T1000 (cell line): Measurements from ENCODE around the gene INO80D.
"Not testable (repeated sequence)": the region's sequence is repeated elsewhere in the genome, so short reads cannot be mapped to it uniquely, and the experiment has no call there.

Experiments used
- DNase-seq: peaks from one replicate; lab custom pipeline; 2025; ENCODE audit warnings: mixed read lengths; lab: John Stamatoyannopoulos, UW

INO80D gene, protein sequence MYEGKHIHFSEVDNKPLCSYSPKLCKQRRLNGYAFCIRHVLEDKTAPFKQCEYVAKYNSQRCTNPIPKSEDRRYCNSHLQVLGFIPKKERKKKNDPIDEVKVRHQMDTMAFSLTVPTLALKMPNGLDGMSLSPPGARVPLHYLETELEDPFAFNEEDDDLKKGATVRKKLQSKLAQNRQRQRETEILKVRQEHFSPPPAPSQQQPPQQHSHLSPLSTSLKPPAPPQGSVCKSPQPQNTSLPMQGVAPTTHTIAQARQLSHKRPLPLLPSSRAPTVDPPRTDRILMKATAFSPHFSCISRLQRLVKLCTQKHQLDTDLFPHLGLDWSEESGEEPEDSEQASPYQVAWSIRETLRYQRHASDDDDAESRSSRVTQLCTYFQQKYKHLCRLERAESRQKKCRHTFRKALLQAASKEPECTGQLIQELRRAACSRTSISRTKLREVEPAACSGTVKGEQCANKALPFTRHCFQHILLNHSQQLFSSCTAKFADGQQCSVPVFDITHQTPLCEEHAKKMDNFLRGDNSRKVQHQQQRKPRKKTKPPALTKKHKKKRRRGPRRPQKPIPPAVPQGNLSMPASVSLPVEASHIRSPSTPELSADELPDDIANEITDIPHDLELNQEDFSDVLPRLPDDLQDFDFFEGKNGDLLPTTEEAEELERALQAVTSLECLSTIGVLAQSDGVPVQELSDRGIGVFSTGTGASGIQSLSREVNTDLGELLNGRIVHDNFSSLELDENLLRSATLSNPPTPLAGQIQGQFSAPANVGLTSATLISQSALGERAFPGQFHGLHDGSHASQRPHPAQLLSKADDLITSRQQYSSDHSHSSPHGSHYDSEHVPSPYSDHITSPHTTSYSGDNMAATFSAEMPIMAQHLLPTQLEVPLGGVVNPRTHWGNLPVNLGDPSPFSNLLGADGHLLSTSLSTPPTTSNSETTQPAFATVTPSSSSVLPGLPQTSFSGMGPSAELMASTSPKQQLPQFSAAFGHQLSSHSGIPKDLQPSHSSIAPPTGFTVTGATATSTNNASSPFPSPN

DNA sequence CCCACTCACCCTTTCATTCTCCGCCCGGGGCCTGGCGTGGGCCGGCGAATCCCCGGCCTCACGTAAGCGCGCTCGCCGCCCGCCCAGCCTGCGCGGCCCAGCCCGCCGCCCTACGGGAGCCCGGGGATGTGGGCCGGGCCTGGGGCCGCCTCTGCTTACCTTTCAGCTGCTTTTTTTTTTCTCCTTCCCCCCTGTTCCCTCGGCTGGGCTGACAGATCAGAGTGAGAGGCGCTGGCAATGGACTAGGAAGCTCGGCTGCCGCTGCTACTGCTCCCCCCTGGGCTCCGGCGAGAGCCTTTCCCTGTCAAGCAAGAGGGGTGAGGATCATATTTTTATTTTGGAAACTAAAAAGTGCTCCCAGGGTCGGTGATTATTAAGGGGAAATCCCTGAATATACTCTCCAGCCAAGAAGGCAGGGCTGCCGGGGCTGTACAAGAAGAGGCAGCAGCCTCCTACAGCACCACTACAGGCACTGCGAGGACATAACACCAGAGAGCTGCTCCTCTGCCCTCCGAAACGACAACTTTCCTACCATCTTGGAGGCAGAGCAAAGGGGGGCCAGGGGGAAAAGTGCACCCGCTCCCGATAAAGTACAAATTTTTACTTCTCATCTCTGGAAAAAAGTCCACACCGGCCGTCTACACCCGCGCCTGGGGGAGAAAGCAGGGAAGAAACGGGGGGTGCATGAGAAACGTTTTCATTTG, at the start of gene INO80D:
Gene INO80D (minus strand): TSS at position 433 of the 704 bp plus-strand sequence. CDS start 23,158 bp downstream, outside the sequence.
- DNase-seq, result peak; percentile 66

DNA sequence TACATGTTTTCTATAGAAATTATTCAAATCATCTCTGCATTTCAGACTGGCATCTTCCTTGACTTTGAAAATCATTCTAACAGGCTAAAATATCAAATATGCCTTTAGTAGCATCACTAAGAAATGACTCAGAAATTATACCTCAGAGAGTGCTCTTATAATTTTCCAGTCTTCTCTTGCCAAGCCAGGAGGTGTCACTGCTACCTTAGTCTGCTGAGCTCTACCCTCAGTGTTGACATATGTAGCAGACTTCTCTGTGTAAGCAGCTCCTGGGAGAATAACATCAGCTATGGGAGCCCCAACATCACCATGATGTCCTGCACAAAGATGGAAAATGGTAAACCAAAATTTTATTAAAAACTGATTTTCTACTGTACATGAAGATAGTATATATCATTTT, 41.7 kb upstream of the INO80D start:
- DNase-seq, result no peak

DNA sequence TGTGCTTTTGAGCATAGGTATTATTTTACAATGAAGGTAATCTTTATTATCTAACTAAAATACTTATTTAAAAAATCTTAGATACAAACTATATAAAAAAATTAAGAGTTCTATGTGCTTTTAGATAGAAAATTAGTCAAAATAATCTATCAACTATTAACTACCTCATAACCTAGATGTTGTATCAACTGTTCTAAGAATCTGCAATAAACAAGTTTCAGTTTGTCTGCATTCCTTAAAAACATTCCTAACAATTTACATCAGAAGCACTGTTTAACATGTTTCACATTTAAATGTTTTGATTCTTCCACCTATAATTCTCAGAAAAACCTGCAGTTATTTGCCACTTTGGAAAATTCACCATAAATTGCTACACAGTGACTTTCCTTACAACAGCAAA, 39.9 kb upstream of the INO80D start:
- DNase-seq, result no peak

DNA sequence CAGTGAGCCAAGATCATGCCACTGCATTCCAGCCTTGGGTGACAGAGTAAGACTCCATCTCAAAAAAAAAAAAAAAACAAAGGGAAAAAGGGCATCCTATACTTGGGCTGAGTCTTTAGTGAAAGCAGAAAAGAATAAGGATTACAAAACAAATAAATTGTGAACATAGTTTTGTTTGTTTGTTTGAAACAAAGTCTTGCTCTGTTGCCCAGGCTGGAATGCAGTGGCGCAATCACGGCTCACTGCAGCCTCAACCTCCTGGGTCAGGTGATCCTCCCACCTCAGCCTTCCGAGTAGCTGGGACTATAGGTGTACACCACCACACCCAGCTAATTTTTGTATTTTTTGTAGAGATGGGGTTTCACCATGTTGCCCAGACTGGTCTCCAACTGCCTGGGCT, 36.6 kb upstream of the INO80D start:
- not testable (repeated sequence) for DNase-seq

DNA sequence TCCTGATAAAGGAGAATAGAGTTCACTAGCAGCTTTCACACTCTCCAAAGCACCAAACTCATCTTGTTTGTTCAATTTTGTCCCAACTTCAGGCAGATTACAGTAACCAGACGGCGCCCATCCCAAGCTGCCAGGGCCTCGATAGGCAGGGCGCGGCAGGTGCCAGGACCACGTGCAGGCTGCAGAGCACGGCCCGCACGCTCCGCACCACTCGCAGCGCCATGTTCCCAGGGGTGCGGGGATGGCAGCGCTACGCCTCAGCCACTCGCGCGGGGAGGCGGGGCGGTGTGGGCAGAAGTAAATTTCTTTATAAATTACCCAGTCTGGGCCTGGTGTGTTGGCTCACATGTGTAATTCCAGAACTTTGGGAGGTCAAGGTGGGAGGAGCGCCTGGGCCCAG, 30.3 kb upstream of the INO80D start:
- DNase-seq, result no peak

DNA sequence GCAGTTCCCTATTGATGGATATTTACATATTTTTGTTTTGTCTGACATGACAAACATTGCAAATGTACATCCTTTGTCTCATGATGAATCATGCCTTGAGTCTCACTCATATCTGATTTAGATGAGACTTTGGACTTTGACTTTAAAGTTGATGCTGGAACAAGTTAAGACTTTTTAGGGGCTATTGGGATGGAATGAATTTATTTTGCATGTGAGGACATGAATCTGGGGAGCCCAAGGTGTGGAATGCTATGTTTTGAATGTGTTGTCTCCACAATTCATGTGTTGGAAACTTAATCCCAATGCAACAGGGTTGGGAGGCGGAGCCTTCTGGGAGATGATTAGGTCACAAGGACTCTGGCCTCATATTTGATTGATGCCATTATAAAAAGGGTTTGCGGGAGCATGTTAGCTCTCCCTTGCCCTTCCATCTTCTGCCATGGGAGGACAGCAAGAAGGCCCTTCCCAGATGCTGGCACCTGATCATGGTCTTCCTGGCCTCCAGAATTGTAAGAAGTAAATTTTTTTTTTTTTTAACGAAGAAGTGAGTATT, 29.1 kb upstream of the INO80D start:
- DNase-seq, result no peak

DNA sequence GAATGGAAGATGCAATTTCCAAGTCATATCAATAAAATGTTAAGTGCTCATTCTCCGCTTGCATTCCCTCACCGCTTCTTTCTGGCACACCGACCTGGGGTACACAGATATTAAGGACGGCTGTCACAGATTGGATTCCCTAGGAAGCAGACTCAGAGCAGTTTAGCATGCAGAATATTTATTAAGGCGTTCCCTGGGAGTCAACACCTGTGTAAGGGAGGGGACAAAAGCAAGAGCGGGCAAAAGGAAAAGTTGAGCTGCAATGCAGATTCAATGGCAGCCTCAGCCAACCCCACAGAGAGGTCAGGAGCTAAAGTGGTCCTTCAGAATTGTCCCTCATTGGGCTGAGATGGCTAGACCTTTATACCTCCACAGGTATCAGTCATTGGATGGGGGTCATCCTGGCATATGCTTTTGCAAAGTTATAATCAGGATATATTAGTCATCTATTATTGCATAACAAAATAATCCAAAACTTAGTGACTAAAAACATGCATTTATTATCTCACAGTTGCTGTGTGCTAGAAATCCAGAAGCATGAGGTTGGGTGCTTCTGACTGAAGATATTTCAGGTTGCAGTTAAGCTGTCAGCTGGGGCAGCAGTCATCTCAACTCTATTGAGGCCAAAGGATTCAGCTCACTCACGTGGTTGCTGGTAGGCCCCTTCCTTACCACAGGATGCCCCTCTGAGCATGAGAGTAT, 27.0 kb upstream of the INO80D start:
- DNase-seq, result no peak

DNA sequence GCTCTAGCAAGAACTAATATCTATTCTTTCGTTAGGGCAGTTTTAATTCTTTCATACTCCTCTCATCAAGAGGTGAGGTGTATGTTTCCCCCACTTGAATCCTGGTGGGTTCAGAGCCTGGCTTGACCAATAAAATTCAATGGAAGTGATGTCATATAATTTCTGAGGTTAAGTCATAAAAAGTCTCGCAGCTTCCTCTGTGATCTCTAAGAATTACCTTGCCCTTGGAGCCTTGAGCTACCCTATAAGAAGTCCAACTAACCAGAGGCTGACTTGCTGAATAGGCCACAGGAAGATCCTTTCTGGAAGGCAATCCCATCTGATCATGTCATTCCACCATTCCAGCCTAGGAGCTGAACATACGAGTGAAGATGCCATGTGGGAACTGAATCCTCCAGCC, 26.1 kb upstream of the INO80D start:
- DNase-seq, result no peak

DNA sequence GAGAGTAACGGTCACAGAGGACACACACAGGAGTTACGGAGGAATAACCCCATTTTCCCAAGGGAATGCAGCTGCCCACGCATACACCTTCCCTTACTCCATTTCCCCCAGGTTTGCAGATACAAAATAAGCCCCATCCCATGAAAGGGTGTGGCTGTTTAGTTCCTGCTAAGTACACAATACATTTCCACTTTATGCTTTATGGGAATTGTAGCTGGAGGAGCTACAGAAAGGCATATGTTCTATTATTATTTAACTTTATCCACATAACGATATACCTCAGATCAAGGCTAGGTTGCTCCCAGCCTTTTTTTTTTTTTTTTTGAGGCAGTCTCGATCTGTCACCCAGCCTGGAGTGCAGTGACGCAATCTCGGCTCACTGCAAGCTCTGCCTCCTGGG, 22.7 kb upstream of the INO80D start:
- no peak for DNase-seq

DNA sequence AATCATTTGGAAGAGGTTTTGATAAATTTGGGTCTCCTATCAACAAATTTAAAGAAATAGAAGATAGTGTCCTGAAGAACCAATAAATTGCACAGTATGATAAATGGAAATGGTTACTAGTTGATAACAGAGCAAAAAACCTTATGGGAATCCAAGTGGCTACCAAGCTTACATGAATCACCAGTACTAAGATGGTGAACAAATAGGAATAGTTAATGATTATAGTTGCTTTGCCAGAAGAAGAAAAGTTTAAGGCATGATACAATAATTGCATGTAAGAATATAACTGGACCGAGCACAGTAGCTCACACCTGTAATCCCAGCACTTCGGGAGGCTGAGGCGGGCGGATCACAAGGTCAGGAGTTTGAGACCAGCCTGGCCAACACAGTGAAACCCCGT, 19.6 kb upstream of the INO80D start:
- no peak for DNase-seq

DNA sequence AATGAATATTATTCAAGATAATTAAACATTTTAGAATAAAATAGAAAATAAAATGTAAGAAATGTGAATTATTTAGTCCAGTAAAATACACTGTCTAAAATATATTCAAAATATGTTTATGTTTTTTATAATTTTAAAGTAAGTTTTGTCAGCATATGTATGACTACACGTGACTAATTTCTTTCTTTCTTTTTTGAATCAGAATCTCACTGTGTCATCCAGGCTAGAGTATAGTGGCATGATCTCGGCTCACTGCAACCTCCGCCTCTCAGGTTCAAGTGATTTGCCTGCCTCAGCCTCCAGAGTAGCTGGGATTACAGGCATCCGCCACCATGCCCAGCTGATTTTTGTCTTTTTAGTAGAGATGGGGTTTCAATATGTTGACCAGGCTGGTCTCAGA, 19.1 kb upstream of the INO80D start:
- no peak for DNase-seq

DNA sequence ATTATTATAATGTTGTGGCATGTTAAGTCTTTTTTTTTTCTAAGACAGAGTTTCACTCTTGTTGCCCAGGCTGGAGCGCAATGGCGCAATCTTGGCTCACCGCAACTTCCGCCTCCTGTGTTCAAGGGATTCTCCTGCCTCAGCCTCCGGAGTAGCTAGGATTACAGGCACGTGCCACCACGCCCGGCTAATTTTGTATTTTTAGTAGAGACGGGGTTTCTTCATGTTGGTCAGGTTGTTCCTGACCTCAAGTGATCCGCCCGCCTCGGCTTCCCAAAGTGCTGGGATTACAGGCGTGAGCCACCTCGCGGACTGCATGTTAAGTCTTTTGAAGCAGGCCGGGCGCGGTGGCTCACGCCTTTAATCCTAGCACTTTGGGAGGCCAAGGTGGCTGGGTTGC, 12.9 kb upstream of the INO80D start:
- DNase-seq, result not testable (repeated sequence)

DNA sequence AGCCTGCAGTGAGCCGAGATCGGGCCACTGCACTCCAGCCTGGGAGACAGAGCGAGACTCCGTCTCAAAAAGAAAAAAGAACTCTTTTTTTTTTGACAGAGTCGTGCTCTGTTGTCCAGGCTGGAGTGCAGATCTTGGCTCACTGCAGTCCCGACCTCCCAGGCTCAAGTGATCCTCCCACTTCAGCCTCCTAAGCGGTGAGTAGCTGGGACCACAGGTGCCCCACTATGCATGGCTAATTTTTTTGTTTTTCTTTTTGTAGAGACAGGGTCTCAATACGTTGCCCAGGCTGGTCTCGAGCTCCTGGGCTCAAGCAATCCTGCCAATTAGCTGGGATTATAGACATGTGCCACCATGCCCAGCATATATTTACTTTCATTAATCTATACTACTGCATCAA, 12.5 kb upstream of the INO80D start:
- DNase-seq, result no peak

DNA sequence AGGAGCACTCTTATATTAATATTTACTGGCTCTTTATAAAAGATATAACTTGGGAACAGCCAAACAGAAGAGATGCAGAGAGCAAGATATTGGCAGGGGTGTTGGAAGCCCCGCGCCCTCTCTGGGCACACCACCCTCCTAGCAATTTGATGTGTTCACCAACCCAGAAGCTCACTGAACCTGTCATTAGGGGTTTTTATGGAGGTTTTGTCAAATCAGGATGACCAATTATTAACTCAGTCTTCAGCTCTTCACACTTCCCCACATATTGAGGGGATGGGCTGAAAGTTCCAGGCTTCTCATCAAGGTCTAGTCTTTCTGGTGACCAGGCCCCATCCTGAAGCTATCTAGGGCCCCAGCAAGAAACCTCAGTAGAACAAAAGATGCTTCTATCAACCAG, 10.9 kb upstream of the INO80D start:
- DNase-seq, result no peak

DNA sequence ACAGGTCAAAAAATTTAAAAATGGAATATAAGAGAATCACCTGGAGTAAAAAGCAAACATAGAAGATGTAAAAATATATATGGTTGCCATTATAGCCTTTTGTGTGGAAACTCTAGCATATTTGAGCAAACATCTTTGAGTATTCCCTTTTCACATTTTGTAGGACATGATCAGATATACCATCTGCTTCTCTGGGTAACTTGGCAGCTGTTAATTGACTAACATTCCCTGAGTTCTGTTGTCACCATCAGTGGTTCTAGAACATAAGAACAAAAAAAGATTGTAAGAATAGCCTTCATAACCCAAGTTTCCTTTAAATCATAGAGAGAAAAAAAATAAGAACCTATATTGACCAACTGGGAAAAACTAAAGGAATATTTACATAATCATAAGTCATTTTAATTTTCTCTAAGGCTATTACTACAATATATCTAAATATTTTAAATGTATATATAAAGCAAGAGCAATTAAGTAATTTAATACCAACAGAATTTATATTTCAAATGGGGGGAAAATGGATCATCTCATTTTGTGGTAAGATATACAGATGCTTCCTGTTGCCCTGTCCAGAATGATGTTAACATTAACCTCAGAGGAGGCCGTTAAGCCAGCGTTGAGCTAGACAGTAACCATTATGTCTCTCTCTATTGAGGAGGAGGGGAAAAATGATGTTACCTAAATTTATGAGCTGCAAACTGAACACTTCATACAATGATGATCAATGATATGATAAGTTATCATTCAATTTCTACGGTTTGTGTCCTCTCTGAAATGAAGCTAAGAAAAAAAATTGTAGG, 9.8 kb upstream of the INO80D start:
- no peak for DNase-seq

DNA sequence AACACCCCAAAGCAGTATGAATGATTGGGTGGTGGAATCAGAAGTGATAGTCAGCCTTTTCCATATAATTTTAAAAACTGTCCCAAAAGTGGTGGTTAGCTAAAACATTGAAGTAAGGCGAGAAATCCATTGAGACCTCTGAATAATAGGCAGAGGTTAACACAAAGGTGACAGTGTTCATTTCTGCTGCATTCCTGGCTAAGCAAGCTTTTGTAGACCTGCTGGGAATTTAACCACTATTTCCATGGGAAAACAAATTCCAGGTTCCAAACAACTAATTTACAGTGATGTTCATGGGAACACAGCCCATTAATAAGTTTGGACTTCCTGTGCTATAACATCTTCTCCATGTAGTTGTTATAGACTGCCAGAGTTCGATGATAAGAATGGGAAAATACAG, 6.3 kb upstream of the INO80D start:
- DNase-seq, result no peak

DNA sequence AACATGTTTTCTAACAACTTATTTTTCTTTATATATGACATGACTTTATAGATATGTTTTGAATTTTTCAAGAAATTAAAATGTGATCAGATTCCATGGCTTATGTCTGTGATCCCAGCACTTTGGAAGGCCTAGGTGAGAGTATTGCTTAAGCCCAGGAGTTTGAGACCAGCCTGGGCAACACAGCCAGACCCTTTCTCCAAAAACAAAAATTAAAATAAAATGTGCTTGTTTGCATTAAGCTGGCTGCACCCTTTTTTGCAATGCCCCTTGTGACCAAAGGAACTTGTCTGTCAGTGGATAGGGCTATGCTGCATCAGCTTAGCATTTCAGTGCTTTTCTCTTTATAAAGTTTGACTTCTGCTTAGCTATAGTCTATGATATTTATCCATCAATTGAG, 2.3 kb upstream of the INO80D start:
- no peak for DNase-seq

DNA sequence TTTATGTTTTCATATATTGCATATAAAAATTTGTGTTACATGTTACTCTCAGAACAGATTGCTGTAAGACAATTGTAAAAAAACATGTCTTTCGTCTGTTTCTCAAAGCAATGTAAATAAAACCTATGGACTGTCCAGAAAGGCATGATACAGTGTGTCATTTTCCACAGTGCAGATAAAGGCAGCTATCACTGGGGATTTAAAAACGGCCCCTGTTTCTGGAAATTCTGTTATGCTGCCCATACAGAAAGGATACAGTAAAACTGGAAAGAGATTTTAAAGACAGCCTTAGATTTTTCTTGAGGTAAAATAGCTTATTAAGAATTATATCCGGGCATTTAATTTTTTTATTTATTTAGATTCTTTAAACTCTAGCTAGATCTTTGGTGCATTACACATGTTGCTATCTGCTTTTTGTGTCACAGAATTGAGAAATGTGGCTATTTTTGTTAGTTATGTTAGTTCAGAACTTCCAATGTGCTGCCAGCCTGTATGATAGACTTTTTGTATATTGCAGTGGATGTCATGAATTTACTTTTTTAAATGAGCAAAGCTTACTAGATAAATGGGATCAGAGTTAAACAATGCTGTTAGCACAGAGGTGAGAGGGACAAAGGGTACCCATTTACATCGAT, 859 bp upstream of the INO80D start:
- DNase-seq, result no peak

DNA sequence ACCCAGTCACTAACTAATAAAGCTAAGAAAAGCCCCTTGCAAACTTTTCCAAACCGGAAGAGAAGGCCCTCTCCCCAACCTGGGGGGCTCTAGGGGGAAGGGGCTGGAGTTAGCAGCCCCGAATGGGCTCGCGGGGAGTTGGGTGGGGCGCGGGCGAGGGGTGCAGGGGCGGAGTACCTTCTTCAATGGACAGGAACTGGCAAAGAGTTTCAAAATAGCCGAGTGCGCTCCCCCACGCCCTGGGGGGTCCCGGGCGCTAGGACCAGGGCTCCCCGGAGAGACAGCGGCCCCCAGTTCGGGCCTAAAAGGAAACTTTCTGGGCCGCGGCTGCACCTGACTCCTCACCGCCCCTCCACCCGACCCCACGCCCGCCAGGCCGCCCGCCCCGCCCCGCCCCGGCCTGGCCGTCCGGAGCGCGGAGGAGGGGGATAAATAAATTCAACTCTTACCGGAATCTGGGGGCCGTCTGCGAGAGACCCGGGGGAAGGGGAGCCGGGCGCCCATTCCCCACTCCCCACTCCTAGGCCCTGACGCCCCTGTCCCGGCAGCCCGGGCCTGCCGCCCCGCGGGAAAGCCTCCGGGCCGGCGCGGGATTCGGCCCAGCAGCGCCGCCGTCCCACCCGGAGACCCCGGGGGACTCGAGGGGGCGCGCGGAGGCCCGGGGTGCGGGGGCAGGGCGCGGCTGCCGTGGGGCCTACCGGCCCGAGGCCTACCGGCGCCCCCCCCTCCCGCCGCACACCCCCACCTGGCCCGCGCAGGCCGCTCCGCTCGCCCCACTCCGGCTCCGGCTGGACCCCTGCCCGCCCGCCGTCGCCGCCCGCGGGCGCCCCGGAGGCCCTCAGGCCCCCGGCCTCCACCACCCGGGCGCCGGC, 868 bp downstream of the INO80D start:
- DNase-seq, result peak; percentile 32
